SK-N-DZ (cell line): ENCODE results near the gene CSPG4.
"Not testable (repeated sequence)": the region's sequence is repeated elsewhere in the genome, so short reads cannot be mapped to it uniquely, and the experiment has no call there.

Experiments used
- DNase-seq: peaks from one replicate; pipeline ENCODE4 v3.0.0-alpha.2; 2015; ENCODE audit warnings: low spot score

Gene CSPG4

DNA sequence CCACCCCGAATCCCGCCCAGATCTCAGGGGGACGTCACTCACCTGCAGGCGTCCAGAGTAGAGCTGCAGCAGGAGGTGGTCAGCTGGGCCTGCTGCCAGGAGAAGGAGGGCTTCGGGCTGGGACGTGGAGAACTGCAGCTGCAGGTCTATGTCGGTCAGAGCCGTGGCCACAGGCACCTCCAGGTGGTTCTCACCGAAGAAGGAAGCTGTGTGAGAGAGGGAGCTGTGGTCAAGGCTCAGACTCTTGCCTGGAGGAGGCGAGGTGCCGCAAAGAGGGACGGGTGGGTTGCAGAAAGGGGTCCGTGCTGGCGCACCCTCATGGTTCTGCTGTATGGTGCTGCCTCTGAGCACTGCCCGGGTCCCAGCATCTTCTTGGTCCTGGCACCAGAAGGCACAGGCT is 19.6 kb downstream of the CSPG4 start:
- not testable (repeated sequence) for DNase-seq

DNA sequence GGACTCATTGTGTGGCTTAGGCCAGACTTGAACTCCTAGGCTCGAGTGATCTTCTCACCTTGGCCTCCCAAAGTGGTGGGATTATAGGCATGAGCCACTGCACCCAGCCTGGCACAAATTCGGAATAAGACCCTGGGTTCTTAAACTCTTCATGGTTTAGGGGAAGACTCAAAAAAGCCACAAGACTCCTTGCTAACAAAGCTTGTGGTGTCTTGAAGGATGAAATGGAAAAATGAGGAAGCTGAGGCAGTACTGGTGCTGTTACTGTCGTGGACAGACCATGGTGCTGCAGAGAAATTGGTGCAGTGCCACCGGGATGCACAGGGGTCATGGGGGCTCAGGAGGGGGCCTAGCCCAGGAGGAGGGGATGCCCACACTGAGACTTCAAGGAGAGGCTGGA is 20.3 kb downstream of the CSPG4 start:
- DNase-seq: not testable (repeated sequence)

DNA sequence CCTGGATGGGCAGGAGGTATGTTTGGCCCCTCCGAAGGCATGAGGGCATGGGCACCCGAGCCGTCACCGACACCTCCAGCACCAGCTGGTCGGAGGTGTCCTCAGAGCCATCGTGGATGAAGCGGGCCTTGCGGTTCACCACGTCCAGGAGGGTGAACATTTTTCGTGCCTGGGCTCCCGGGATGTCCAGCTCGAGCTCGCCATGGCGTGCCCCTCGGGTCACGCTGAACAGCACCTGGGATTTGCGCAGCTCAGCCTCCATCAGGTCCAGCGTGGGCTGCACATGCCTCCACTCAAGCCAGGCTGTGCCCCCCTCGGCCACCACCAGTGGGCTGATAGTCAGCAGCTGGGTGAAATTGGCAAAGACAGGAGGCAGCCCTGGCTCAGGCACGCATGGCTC is 23.2 kb downstream of the CSPG4 start:
- not testable (repeated sequence) for DNase-seq

DNA sequence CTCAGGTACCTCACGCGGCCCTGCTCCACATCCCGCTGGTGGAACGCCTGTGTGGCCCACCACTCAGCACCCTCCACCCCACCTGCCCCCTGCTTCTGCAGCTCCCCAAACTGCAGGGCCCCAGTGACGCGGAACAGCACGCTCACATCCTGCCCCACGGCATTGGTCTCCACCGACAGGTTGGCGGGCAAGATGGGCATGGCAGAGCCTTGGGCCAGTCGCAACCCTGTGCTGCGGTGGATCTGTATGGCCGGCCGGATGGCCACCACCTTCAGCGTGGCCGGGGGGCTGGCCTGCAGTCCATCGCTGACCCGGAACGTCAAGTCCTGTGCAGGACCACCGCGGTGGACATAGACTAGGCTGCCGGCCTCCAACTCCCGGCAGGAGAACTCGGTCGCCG is 23.8 kb downstream of the CSPG4 start:
- no peak for DNase-seq

DNA sequence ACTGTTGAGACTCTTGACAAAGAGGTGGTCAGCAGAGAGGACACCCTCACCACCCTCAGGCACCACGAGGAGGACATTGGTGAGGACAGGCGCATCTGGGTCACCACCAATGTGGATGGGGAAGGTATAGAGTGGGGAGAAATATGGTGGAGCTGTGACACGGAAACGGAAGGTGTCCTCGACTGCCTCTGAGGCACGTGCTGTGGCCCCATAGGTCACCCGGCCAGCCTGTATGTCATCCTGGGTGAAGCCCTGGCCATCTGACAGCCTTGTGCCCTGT is 24.4 kb downstream of the CSPG4 start:
- no peak for DNase-seq

DNA sequence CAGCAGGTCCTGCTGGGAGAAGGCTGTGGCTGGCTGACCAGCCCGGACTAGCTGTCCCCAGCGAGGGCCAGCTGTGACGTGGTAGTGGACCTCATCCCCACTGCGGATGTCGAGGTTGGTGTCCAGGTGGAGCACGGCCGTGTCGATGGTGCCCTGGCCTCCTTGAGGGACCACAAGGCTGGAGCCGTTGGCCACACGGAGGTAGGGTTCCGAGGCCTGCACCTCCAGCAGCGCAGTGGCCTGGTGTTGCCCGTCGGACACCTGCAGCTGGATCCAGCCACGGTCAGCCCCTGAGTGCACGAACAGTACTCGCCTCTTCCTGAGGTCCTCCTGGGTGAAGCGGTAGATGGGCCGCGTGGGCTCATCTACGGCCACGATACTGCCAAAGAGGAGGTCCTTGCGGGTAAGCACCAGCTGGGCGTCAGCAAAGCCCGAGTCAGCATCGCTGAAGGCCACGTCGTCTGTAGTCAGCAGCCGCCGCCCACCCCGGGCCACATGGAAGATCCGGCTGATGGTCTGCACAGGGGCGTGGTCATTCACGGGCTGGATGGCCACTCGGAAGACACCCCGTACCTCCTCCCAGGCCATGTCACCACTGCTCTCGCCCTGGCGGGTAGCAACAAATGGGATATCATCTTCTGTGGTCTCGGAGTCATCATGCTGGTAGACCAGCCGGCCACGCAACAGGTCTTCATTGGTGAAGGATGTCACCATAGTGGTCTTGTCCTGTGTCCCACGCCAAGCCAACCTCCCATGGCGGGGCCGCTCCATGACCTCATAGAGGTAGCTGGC is 25.0 kb downstream of the CSPG4 start:
- no peak for DNase-seq

DNA sequence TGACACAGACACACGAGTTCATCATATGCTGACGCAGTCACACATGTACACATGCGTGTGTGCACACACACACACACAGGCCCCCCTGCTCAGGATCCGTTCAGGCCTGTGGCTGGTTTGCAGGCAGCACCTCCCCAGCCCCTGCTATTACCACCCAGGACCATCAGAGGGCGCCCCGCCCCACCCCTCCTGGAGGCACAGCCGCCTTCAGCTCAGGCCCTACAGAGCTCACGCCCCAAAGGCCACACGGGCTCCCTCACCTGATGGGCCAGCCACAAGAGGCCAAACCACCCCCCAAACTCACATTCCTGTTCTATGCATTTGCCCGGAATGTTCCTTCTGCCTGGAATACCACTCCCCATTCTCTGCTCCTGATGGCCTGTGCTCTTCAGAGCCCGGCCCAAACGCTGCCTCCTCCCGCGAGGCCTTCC is 26.4 kb downstream of the CSPG4 start:
- DNase-seq: peak; percentile 59

DNA sequence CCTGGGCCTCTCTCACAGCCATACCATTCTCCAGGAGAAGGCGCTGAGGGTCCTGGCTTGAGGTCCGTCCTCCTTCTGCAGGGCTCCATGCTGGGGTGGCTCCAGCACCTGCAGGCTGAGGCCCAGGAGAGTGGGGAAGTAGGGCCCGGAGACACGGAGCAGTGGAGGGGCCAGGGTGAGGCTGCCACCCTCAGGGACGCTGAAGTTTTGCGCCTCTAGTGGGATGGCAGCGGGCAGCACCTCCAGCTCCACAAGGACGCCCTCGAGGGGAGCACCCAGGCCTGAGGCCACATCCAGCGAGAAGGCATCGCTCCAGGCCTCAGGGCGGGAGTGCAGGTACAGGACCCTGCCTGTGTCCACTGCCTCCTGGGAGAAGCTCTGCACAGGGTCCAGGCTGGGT is 27.5 kb downstream of the CSPG4 start:
- DNase-seq: no peak

DNA sequence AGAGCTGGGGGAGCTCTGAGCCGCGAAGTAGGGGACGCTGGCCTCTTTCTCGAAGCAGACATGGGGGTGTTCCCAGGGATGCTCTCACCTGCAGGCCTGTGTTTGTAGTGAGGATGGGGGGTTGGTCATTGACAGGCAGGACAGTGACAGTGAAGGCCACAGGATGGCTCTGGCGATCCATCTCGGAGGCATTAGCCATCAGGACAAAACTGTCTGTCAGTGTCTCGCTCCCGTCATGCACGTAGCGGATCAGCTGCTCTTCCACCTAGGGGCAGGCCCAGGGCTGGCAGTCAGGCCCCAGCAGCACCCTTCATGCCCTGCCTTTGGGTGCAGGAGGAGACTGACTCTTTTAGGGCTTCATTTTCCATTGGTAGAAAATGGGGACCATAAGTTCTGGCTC is 28.0 kb downstream of the CSPG4 start:
- no peak for DNase-seq

DNA sequence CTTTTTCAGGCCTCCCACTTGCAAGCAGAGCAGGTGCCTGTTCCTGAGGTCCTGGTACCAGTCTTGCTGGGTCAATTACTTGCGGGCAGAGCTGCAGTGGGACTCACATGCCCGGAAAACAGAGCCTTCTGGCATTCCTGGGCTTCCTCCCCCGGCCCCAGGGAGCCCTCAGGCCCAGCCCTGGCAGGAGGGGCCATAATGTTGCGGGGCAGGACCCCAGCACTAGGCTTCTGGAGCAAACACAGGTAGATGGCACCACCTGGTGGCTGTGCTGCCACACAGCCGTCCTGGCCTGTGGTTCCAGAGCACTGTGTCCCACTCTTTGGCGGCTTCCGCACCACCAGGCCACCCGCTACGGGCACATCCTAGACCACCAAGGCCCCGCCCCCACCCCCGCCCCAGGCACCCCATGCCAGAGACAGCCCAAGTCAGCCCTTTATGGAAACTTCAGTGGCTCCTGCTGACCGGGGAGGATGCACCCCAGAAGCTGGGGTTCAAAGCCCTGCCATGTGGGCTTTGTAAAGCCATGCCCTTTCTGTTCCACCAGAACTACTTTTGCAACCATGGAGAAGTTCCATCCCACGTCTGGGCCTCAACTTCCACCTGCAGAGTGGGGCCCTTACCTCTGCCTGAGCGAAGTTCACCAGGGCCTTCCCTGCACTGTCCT is 28.9 kb downstream of the CSPG4 start:
- DNase-seq: peak; percentile 79

DNA sequence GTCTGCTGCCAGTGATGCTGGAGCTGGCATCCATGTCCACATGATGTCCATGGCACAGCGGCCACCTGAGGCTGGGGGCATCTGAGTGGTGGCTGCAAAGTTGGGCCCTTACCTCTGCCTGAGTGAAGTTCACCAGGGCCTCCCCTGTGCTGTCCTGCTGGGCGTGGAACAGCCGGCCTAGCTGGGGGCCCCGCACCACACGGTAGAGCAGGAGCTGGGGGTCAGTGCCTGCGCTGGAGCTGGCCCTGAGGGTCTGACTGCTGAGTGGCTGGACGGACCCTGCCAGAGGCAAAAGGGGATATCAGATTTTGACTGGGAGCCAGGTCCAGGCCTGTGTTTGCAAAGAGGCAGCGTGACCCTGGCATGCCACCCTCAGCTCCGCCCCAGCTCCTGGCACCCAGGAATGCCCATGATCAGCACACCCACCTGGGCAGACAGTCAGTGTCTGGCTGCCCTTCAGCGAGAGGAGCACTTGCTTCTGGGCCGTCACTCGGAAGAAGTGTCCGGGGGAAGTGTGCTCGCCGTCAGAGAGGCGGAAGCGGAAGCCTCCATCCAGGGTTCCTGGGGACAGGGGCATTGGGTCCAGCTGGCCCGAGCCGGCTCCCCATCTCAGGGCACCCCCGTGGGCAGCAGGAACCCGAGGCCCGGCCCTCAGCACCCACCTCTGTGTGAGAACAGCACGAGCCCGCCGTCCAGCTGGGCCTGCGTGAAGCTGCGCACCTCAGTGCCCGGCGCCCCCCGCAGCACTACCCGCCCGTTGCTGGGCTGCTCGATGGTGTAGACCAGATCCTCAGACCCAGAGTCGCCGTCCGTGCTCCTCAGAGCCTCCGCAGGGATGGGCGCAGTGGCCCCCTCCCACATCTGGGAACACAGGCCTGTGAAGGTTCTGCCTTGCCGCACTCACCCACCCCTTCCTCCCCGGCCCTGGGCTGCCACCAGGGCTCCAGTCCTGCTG is 30.2 kb downstream of the CSPG4 start:
- DNase-seq: no peak

DNA sequence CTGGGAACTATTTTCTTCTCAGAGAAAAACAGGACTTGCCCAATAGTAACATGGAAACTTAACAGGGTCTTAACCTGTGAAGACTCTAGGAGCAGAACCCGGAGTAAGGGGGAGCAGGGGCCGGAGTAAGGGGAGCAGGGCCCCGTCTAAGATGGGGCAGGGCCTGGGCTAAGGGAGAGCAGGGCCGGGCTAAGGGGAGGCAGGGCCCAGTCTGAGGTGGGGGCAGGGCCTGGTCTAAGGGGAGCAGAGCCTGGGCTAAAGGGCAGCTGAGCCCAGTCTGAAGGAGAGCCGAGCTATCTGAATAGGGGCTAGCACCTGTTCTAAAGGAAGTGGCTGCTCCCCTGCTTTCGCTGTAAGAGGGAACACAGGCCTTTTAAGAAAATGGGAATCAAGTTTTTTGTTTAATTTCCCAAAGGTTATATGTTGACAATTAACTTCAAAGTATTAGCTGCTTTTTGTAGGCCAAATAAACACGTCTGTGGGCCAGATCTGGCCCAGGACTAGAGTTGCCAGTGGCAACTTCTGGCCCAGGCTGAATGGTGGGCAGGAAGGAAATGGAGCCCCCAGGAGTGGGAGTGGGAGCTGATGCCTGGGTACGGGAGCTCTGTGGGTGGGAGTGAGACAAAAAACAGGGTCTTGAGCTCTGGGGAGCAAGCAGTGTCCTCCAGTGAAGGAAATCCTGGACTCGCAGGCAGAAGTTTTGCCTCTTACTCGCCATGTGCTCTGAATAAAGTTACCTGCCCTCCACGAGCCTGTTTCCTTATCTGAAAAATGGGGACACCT is 32.5 kb downstream of the CSPG4 start:
- DNase-seq: no peak

DNA sequence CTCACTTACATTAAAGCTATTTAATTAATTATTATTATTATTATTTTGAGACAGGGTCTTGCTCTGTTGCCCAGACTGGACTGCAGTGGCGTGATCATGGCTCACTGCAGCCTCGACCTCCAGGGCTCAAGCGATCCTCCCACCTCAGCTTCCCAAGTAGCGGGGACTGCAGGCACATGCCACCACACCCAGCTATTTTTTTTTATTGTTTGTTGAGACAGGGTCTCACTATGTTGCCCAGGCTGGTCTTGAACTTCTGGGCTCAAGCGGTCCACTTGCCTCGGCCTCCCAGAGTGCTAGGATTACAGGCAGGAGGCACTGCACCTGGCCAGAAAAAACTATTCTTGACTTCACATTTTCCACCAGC is 34.3 kb downstream of the CSPG4 start:
- DNase-seq: not testable (repeated sequence)

DNA sequence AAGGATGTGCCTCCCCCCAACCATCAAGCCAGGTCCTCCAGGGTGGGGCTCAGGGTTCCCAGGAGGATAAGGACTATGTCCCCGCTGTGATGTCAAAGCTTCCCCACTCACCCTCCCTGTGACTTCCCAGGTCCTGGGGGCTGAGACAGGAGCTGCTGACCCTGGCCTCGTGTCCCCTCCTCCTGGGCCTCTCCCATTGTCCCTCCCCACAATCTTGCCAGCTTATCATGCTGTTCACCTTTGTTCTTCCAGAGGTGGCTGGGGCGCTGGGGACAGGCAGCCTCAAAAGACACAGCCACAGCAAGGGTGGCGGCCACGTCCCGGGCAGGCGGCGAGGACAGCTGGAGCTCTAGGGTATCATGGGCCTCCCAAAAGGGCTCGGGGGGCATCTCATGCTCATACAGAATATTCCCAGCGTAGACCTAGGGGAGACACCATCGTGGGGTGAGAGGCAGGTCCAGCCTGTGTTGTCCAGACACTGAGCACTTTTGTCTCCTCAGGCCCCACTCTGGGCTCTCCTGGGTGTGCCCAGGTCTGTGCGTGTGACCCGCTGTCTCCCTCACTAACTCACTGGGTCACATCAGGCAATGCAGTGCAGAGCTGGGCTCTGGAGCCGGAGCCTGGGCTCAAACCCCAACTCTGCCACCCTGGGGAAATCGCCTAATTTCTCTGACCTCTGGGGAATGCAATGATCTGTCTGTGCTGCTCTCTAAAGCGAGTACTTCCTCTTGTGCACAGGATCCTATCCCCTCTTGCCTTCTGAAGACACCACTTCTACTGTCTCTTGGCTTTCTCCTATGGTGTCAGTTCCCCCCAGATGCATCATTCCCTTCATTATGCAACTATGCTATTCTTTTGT is 35.0 kb downstream of the CSPG4 start:
- no peak for DNase-seq

DNA sequence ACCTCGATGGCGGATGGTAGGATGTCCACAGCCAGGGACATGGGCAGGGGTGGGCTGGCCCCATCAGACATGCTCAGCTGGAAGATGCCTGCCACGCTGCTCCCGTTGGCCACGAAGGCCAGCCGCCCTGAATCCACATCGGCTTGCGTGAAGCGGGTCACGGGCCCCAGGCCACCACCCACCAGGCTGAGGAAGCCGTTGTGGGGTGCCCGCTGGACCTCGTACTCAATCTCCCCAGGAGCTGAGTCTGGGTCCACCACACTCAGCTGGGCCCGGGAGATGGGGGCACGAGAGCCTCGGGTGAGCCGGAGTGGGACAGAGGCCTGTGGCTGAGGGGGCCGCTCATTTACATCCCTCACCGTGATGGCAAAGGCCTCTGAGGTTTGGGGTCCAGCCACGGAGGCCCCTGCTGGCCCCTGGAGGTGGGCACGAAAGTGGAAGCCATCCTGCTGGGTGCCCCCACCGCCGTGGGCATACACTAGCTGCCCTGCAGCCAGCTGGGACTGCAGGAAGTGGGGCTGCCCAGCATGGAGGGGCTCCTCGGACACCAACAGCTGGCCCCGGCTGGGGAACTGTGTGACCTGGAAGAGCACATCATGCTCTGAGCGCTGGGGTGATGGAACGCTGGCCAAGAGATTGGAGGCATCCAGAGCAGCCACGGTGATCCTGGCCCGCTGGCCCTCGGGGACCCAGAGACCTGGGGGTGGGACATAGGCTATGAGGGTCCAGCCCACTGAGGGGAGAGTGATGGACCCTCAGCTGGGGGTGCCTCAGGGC is 35.8 kb downstream of the CSPG4 start:
- DNase-seq: no peak

DNA sequence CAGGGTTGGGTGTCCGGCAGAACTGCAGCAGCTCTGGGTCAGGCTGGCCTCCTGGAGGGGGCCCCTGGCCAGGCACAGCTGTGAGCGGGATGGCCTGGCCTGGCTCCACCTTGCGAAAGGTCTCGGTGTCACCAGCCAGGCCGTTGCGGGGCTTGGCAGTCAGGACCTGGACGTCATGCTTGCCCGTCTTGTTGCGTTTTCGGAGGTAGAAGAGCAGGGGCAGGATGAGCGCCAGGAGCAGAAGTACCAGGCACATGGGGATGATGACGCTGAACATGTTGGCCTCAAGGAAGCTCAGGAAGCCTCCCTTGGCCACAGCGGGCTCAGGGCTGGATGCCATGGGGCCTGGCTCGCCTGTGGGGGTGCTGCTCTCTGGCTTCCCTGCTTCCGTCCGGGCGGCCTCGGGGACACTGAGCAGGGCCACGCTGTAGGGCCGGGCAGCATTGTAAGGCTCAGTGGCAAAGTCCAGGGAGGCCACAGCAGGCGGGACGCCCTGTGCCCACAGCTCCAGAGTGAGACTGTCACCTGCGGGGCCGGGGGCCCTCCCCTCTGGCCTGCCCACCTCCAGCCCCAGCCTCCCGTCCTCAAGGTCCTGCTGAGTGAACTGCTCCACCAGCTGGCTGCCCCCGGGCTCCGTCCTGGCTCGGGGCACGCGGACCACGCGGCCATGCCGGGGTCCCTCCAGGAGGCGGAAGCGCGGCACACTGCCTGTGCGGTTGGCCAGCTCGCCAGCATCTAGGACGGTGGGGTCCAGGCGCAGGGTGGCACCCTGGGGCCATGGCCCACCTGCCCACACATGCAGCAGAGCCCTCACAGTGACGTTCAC is 36.9 kb downstream of the CSPG4 start:
- no peak for DNase-seq

DNA sequence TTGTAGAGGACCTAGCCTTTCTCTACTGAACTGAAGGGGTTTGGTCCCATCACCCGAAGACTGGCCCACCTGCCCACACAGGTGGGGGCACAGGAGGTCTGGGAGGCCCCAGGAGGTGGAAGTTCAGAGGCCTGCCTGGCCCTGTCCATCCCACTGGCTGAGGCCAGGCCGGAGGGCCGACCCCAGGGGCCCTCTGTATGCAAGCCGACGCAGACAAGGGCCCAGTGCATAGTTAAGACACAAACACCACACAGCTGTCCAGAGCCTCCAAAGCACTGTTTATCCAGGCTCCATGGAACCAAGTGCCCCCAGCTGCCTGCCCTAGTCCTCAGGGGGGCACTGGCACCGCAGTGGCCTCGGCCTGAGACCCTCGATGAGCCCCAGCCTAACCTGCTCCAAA is 38.3 kb downstream of the CSPG4 start:
- no peak for DNase-seq

DNA sequence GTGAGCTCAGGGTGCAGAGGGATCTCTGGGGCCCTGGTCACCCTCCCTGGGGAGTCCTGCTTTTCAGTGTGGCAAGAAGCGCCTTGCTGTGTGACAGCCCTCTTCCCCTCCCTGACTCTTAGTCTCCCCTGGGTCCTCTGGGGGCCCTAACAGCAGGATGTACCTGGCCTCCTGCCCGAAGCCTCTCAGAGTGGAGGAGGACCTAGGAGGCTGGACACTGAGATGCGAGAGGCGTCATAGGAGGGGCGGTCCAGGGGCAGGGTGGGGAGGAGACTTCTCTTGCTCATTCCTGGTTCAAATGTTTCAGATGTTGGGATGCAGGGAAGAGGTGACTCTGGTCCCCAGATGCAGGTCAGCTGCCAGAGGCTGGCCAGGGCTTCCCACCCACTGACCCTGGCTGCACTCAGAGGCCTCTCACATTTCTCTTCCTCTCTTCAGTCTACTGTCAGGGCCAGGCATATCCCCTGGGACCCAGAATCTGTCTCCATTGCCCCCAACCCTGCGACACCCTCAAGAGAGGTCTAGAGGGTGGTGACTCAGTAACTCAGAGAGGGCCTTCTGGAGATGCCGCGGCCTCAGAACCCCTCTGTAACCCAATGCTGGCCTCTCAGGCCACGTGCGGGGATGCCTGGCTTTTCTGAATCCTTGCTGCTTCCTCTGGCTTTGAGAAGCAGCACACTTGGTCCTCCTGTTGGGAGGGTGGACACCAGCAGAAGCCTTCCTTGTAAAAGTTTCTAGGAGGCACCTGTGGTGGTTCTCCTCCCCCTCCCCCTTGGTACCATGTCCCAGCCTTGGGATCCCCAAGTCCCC is 39.0 kb downstream of the CSPG4 start:
- peak; percentile 50 for DNase-seq
